Pancreas (tissue), 10 donors: ENCODE measurements around the gene ARHGAP22. TPM values are rescaled to one million over a fixed set of nuclear protein-coding genes. Genes with fewer than 3 reads are reported as not detected.

ENCODE experiments used
- ATAC-seq, 4 donors: fragments of 200-7000 bp; cut with Tn5 transposase; one replicate each; pipeline versions ENCODE4 v1.8.0 to v1.9.1; 2020; ENCODE audit warnings: mild to moderate bottlenecking in 4 of 4, moderate library complexity in 4 of 4
- DNase-seq, 6 donors: peaks; one replicate each; pipeline ENCODE4 v3.0.0-alpha.2; 2020
- FAIRE-seq: peaks from 2 replicates; lab custom pipeline; 2012; peaks lifted over from hg19 to GRCh38; lab: Jason Lieb, UNC
- H3K27ac ChIP-seq, 4 donors: fragments of 200-600 bp; sonication (generic); 1 replicate in 3 of 4; 2 replicates in 1 of 4; pipeline versions ENCODE4 v1.5.0 to v1.8.0; 2020
- H3K27me3 ChIP-seq, 4 donors: fragments of 200-600 bp; one replicate each; pipeline ENCODE4 v1.8.0; 2021
- H3K36me3 ChIP-seq, 3 donors: fragments of 200-600 bp; sonication (generic) in 1 of 3; one replicate each; pipeline versions ENCODE4 v1.5.0 to v1.8.0; 2020 to 2021
- H3K4me1 ChIP-seq, 3 donors: fragments of 200-600 bp; one replicate each; pipeline ENCODE4 v1.8.0; 2021
- H3K4me3 ChIP-seq, 4 donors: fragments of 200-600 bp; sonication (generic) in 2 of 4; one replicate each; pipeline versions ENCODE4 v1.5.0 to v1.8.0; 2020 to 2021
- H3K9me3 ChIP-seq, 4 donors: fragments of 200-600 bp; one replicate each; pipeline ENCODE4 v1.8.0; 2021
- WGBS, 2 donors: extraction: QIAGEN DNeasy Blood & Tissue Kit; methylation state at CpG; one replicate each; pipeline ENCODE4 v1.1.7; 2013; 5-methylcytosine and 5-hydroxymethylcytosine counted together
- intact Hi-C, 3 donors: fragments of 100-400 bp; cut with DNase I; formaldehyde crosslinking; loops; one replicate each; pipeline versions ENCODE4 v1.11.1 to v1.14.2; 2022
- polyA plus RNA-seq, 2 donors: library from polyadenylated mRNA; stranded (reverse); fragments of 200-250 nt; gene quantifications; one replicate each; pipeline ENCODE4 v1.2.3, GENCODE V29; 2013
- total RNA-seq, 6 donors: library from RNA; stranded (reverse); fragmentation: NEBNext Ultra II Directional in 4 of 6; extraction: Animal tissue kit (Norgen Biotek cat#: 25700) in 4 of 6; gene quantifications; one replicate each; pipeline versions ENCODE4 v1.2.1 to v1.2.4, GENCODE V29; 2021 to 2023
- TF ChIP-seq, protein P1 (sequence below), 4 donors: fragments of 200-600 bp; sonication (generic) in 3 of 4; IDR thresholded peaks; one replicate each; pipeline versions ENCODE4 v1.5.0 to v1.8.0; 2021; ENCODE audit warnings: antibody characterized with exemption in 4 of 4
- donor health status: healthy with polysubstance abuse.
- donor health status: DM: no; HTN: no; CAD: no; lungs with moderate emphysema.
- donor health status: DM: no; HTN: no; CAD: no.
- donor health status: control.
- donor health status: control.
- donor health status: Bipolar disorder and iron deficiency.
- donor health status: DM: yes; HTN: yes; CAD: no.
- donor health status: DM: no; HTN: no; CAD: no.
- donor health status: DM: no; HTN: no; CAD: no.
- donor health status: DM: yes; HTN: yes; CAD: no.

Gene ARHGAP22
- total and polyA plus RNA-seq, 8 donors = 1.1 to 6.0 (median 1.9) TPM

DNA sequence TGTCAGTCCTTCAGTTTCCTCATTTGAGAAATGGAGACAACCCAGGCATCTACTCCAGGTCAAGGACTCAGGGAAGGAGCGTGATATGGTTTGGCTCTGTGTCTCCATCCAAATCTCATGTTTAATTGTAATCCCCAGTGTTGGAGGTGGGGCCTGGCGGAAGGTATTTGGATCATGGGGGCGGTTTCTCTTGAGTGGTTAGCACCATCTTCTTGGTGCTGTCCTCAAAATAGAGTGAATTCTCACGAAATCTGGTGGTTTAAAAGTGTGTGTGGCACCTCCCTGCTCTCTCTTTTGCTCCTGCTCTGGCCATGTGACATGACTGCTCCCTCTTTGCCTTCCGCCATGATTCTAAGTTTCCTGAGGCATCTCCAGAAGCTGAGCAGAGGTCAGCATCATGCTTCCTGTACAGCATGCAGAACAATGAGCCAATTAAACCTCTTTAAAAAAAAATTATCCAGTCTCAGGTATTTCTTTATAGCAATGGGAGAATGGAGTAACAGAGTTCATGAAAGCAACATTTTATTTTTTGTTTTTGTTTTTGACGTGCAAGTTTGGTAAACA lies 30.0 kb downstream of the ARHGAP22 start:
- intact Hi-C loops = no loop called here
- ATAC-seq (no peak), FAIRE-seq (no peak), DNase-seq (no peak)
- Histone ChIP-seq H3K4me1 (no peaks in the 10 kb centered on the region), H3K27ac (no peak overlapping the region), H3K36me3 (no peaks in the 10 kb centered on the region), H3K9me3 (no peaks in the 10 kb centered on the region), H3K27me3 (no peaks in the 10 kb centered on the region), H3K4me3 (no peak overlapping the region)
- TF ChIP-seq, protein P1, sequence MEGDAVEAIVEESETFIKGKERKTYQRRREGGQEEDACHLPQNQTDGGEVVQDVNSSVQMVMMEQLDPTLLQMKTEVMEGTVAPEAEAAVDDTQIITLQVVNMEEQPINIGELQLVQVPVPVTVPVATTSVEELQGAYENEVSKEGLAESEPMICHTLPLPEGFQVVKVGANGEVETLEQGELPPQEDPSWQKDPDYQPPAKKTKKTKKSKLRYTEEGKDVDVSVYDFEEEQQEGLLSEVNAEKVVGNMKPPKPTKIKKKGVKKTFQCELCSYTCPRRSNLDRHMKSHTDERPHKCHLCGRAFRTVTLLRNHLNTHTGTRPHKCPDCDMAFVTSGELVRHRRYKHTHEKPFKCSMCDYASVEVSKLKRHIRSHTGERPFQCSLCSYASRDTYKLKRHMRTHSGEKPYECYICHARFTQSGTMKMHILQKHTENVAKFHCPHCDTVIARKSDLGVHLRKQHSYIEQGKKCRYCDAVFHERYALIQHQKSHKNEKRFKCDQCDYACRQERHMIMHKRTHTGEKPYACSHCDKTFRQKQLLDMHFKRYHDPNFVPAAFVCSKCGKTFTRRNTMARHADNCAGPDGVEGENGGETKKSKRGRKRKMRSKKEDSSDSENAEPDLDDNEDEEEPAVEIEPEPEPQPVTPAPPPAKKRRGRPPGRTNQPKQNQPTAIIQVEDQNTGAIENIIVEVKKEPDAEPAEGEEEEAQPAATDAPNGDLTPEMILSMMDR (IDR thresholded peaks at IDR 0.05) = no peak
- 79 to 87% methylated on average over 6 of the region's 6 CpGs for WGBS, 2 donors

DNA sequence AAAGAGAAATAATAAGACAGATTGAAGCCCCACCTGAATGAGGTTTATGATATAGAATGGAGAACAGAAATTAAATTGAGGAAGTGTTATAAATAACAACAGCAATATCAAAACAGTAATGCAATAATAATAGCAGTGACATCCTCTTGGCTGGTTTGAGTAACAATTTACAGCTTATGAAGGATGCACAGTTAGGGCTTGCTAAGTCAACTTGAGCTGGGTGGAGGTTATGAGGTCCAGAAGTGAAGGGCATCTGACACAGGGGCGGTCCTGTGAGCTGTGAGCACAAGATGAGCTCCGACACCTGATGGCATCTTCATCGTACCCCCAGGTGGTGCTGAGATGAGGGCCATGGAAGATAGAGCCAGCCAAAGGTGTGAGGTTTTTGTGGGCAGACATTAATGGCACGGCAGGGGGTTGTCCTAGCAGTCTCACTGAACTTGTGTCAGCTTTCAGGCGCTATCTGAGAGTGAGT lies 30.5 kb downstream of the ARHGAP22 start:
- intact Hi-C loops = no loop called here
- no peaks in the 10 kb centered on the region for H3K27me3 ChIP-seq
- WGBS, 2 donors = 78 to 84% methylated on average over 5 of the region's 5 CpGs
- DNase-seq (no peak), ATAC-seq (no peak), FAIRE-seq (no peak)
- H3K4me1 ChIP-seq = no peaks in the 10 kb centered on the region
- no peaks in the 10 kb centered on the region for H3K36me3 ChIP-seq
- no peaks in the 10 kb centered on the region for H3K9me3 ChIP-seq
- H3K4me3 ChIP-seq = no peak overlapping the region
- H3K27ac ChIP-seq = no peak overlapping the region
- TF ChIP-seq, protein P1 (IDR thresholded peaks at IDR 0.05) = no peak

DNA sequence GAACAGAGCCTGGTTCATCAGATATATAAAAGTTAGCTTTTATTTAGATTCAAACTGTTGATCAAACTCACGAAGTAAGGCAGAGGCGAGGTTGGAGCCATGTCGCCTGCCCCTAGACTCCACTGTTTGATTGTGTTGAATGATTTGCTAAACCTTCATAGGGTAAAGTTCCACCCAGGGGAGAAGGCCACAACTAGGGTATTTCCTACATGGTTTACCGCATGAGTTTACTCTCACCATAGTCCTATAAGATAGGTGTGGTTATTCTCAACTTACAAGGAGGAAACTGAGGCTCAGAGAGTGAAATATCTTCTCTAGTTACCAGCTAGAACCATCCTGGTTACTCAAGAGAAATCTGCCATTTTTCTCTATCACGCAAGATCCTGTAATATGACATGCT lies 31.8 kb downstream of the ARHGAP22 start:
- Histone ChIP-seq H3K27ac (no peak overlapping the region), H3K27me3 (no peaks in the 10 kb centered on the region), H3K36me3 (no peaks in the 10 kb centered on the region), H3K4me1 (no peaks in the 10 kb centered on the region), H3K9me3 (no peaks in the 10 kb centered on the region), H3K4me3 (no peak overlapping the region)
- FAIRE-seq (no peak), DNase-seq (no peak), ATAC-seq (no peak)
- 87 to 93% methylated on average over 5 of the region's 5 CpGs for WGBS, 2 donors
- intact Hi-C loops = no loop called here
- TF ChIP-seq, protein P1 (IDR thresholded peaks at IDR 0.05) = no peak

DNA sequence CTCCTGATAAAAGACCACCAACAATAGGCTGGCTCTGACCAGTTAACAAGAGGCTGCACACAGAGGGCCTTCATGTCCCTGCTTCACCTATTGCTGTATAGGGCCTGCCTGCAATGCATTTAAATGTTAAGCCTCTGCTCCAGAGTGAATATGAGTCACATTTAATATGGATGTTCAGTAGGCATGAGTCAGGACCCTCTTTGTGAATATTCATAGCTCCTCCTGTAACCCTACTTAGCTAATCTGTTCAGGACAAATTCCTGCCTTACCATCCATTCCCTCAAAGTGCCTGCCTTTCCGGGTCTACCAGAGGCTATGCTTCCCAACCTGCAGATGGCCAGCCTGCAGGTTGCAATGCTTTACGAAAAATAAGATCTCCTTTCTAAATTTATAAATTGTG lies 32.5 kb downstream of the ARHGAP22 start:
- no peak for DNase-seq
- no peaks in the 10 kb centered on the region for H3K36me3 ChIP-seq
- H3K27me3 ChIP-seq = no peaks in the 10 kb centered on the region
- intact Hi-C loops = no loop called here
- no peak for FAIRE-seq
- H3K4me1 ChIP-seq = no peaks in the 10 kb centered on the region
- H3K27ac ChIP-seq = no peak overlapping the region
- TF ChIP-seq, protein P1 (IDR thresholded peaks at IDR 0.05) = no peak
- H3K4me3 ChIP-seq = no peak overlapping the region
- no peak for ATAC-seq
- WGBS, 2 donors = 77 to 83% methylated on average over 2 of the region's 2 CpGs
- H3K9me3 ChIP-seq = no peaks in the 10 kb centered on the region

DNA sequence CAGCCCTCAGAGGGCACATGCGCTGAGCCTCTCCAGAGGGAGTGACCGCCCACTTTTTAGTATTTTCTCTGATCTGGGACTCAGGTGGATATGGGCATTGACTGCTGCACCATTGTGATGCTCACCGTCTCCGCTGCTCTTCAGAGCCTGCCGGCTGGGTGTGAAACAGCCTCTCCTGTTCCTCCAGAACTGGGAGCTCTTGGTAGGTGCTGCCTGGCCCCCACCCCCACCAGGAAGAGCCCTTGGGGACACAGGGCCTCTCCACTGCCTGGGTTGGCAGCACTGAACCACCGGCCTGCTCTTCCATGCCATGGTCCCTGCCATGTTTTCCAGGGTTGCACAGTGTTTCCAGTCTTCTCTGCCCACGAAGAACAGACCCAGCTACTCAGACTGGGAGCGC lies 36.3 kb downstream of the ARHGAP22 start:
- DNase-seq (peak in 1 of 6 donors; percentile 5), ATAC-seq (no peak), FAIRE-seq (no peak)
- no peaks in the 10 kb centered on the region for H3K9me3 ChIP-seq
- no peaks in the 10 kb centered on the region for H3K27me3 ChIP-seq
- H3K4me1 ChIP-seq = no peaks in the 10 kb centered on the region
- WGBS, 2 donors = 90 to 92% methylated on average over 8 of the region's 8 CpGs
- TF ChIP-seq, protein P1 (IDR thresholded peaks at IDR 0.05) = no peak
- intact Hi-C loops = no loop called here
- no peak overlapping the region for H3K4me3 ChIP-seq
- no peak overlapping the region for H3K27ac ChIP-seq
- no peaks in the 10 kb centered on the region for H3K36me3 ChIP-seq
